Measurements from ENCODE around the gene PDE4B.
A peak's percentile ranks its signal among the peaks of the same experiment; 100 is the strongest.

PDE4B gene

GRCh38 chr1:66330722-66331141 is 538.0 kb downstream of the PDE4B start:
- no peak for DNase-seq (ENCODE audit: low read depth in 2 of 2, low spot score in 1 of 2)

GRCh38 chr1:66331658-66332547 is 539.2 kb downstream of the PDE4B start:
- no peak for DNase-seq (ENCODE audit: low read depth in 2 of 2, low spot score in 1 of 2)

GRCh38 chr1:66332548-66332901 is 539.8 kb downstream of the PDE4B start:
- no peak for DNase-seq (ENCODE audit: low read depth in 2 of 2, low spot score in 1 of 2)

GRCh38 chr1:66333466-66334199 is 540.9 kb downstream of the PDE4B start:
- no peak for DNase-seq (ENCODE audit: low read depth in 2 of 2, low spot score in 1 of 2)

GRCh38 chr1:66334318-66334717 is 541.6 kb downstream of the PDE4B start:
- no peak for DNase-seq (ENCODE audit: low read depth in 2 of 2, low spot score in 1 of 2)

GRCh38 chr1:66335125-66335524 is 542.4 kb downstream of the PDE4B start:
- no peak for DNase-seq (ENCODE audit: low read depth in 2 of 2, low spot score in 1 of 2)

GRCh38 chr1:66335859-66336640 is 543.4 kb downstream of the PDE4B start:
- DNase-seq (ENCODE audit: low read depth in 2 of 2, low spot score in 1 of 2) = peak; percentile 25 to 31

- DNase-seq (ENCODE audit: low read depth in 2 of 2, low spot score in 1 of 2) = no peak
Measured at GRCh38 chr1:66336641-66336990, 543.9 kb downstream of the PDE4B start.

GRCh38 chr1:66337249-66337648 is 544.6 kb downstream of the PDE4B start:
- no peak for DNase-seq (ENCODE audit: low read depth in 2 of 2, low spot score in 1 of 2)

GRCh38 chr1:66339944-66340343 is 547.2 kb downstream of the PDE4B start:
- no peak for DNase-seq (ENCODE audit: low read depth in 2 of 2, low spot score in 1 of 2)

- no peak for DNase-seq (ENCODE audit: low read depth in 2 of 2, low spot score in 1 of 2)
Measured at GRCh38 chr1:66341446-66342089, 548.9 kb downstream of the PDE4B start.

GRCh38 chr1:66342707-66343106 is 550.0 kb downstream of the PDE4B start:
- DNase-seq (ENCODE audit: low read depth in 2 of 2, low spot score in 1 of 2) = no peak

- no peak for DNase-seq (ENCODE audit: low read depth in 2 of 2, low spot score in 1 of 2)
Measured at GRCh38 chr1:66343569-66344325, 551.1 kb downstream of the PDE4B start.

- no peak for DNase-seq (ENCODE audit: low read depth in 2 of 2, low spot score in 1 of 2)
Measured at GRCh38 chr1:66346057-66346795, 553.5 kb downstream of the PDE4B start.

GRCh38 chr1:66346873-66347272 is 554.2 kb downstream of the PDE4B start:
- no peak for DNase-seq (ENCODE audit: low read depth in 2 of 2, low spot score in 1 of 2)

- DNase-seq (ENCODE audit: low read depth in 2 of 2, low spot score in 1 of 2) = no peak
Measured at GRCh38 chr1:66348776-66349175, 556.1 kb downstream of the PDE4B start.

GRCh38 chr1:66349242-66349641 is 556.5 kb downstream of the PDE4B start:
- no peak for DNase-seq (ENCODE audit: low read depth in 2 of 2, low spot score in 1 of 2)

- peak in 1 of 2 donors; percentile 34 for DNase-seq (ENCODE audit: low read depth in 2 of 2, low spot score in 1 of 2)
Measured at GRCh38 chr1:66350001-66350547, 557.4 kb downstream of the PDE4B start.

GRCh38 chr1:66351478-66351877 is 558.8 kb downstream of the PDE4B start:
- no peak for DNase-seq (ENCODE audit: low read depth in 2 of 2, low spot score in 1 of 2)

Data from stimulated activated CD8-positive, alpha-beta memory T cell treated with anti-CD3 and anti-CD28 coated beads, Interleukin-4, amount 100 ng/mL, for 4 hours (primary cell).